Testis (tissue), 3 donors: ENCODE results near the gene CACNB4. TPM values are rescaled to one million over a fixed set of nuclear protein-coding genes. Genes with fewer than 3 reads are reported as not detected.

Source experiments
- DNase-seq: peaks from one replicate; pipeline ENCODE4 v3.0.0-alpha.2; 2019
- H3K27ac ChIP-seq, 2 donors: fragments of 200-600 bp; sonication (generic); one replicate each; pipeline ENCODE4 v1.5.1; 2019
- H3K27me3 ChIP-seq: fragments of 200-600 bp; sonication (generic); one replicate; pipeline ENCODE4 v1.5.1; 2019
- H3K36me3 ChIP-seq: fragments of 200-600 bp; sonication (generic); one replicate; pipeline ENCODE4 v1.5.1; 2017; ENCODE audit warnings: low read depth; ENCODE audit errors: missing control alignments
- H3K4me1 ChIP-seq: fragments of 200-600 bp; sonication (generic); one replicate; pipeline ENCODE4 v1.5.1; 2019
- H3K4me3 ChIP-seq, 2 donors: fragments of 200-600 bp; sonication (generic); one replicate each; pipeline ENCODE4 v1.5.1; 2017 to 2019
- H3K9me3 ChIP-seq: fragments of 200-600 bp; sonication (generic); one replicate; pipeline ENCODE4 v1.5.1; 2017
- CTCF ChIP-seq, 3 experiments: fragments of 450-650 bp in 2 of 3; fragments of 200-600 bp in 1 of 3; sonication (generic) in 1 of 3; IDR thresholded peaks; one replicate each; pipeline ENCODE4 v1.5.1; 2016 to 2019; ENCODE audit warnings: antibody characterized with exemption in 3 of 3, mild to moderate bottlenecking in 2 of 3, moderate library complexity in 1 of 3
- POLR2A ChIP-seq: fragments of 450-650 bp; IDR thresholded peaks from one replicate; pipeline ENCODE4 v1.6.1; 2017; ENCODE audit warnings: antibody characterized with exemption, mild to moderate bottlenecking, moderate library complexity
- WGBS, 2 donors: methylation state at CpG; one replicate each; pipeline ENCODE4 v1.1.5; 2018; 5-methylcytosine and 5-hydroxymethylcytosine counted together
- intact Hi-C: fragments of 100-400 bp; cut with DNase I; formaldehyde crosslinking; loops from one replicate; pipeline ENCODE4 v1.15.1; 2023; ENCODE audit warnings: low total_unique reads
- polyA plus RNA-seq: library from polyadenylated mRNA; stranded (reverse); fragments of 350-450 nt; fragmentation: Illumina TruSeq; extraction: RNeasy Lipid Tissue Mini Kit (QIAGEN cat#74804); gene quantifications from one replicate; pipeline ENCODE4 v1.2.3, GENCODE V29; 2014; ENCODE audit warnings: low read depth, low replicate concordance; ENCODE audit not compliant: insufficient read depth
- total RNA-seq, 2 donors: library from RNA; depleted of rRNA; stranded (reverse); fragments of >200 nt; gene quantifications; one replicate each; pipeline ENCODE4 v1.2.3, GENCODE V29; 2016

The CACNB4 gene
- total and polyA plus RNA-seq, 3 donors from 2014 or later: 7.8 to 83.8 (median 82.2) TPM

GRCh38 chr2:151845884-151846283 lies 253.0 kb downstream of the CACNB4 start:
- no peaks in the 10 kb centered on the region for H3K4me1 ChIP-seq
- 86 to 95% methylated on average over 2 of the region's 2 CpGs for WGBS, 2 donors
- no peak overlapping the region for H3K4me3 ChIP-seq
- no peaks in the 10 kb centered on the region for H3K27me3 ChIP-seq
- no peaks in the 10 kb centered on the region for H3K36me3 ChIP-seq
- no peak for TF ChIP-seq POLR2A
- no peak for TF ChIP-seq CTCF (IDR thresholded peaks at IDR 0.05)
- no peak for DNase-seq
- intact Hi-C loops: no loop called here
- no peaks in the 10 kb centered on the region for H3K9me3 ChIP-seq
- no peak overlapping the region for H3K27ac ChIP-seq

GRCh38 chr2:151845481-151845880 lies 253.4 kb downstream of the CACNB4 start:
- no peaks in the 10 kb centered on the region for H3K9me3 ChIP-seq
- no peaks in the 10 kb centered on the region for H3K4me1 ChIP-seq
- no peaks in the 10 kb centered on the region for H3K27me3 ChIP-seq
- no peak for DNase-seq
- no peak overlapping the region for H3K27ac ChIP-seq
- no peak for TF ChIP-seq POLR2A
- no peak for TF ChIP-seq CTCF (IDR thresholded peaks at IDR 0.05)
- intact Hi-C loops: no loop called here
- H3K36me3 ChIP-seq: no peaks in the 10 kb centered on the region
- H3K4me3 ChIP-seq: no peak overlapping the region
- WGBS, 2 donors: 82 to 95% methylated on average over 4 of the region's 4 CpGs

- H3K4me1 ChIP-seq: no peaks in the 10 kb centered on the region
- DNase-seq: no peak
- no peak overlapping the region for H3K4me3 ChIP-seq
- H3K9me3 ChIP-seq: no peaks in the 10 kb centered on the region
- H3K27me3 ChIP-seq: no peaks in the 10 kb centered on the region
- intact Hi-C loops: no loop called here
- WGBS, 2 donors: 61 to 64% methylated on average over 6 of the region's 6 CpGs
- no peak overlapping the region for H3K27ac ChIP-seq
- TF ChIP-seq POLR2A (no peak), CTCF (IDR thresholded peaks at IDR 0.05) (no peak)
- H3K36me3 ChIP-seq: no peaks in the 10 kb centered on the region
Measured at GRCh38 chr2:151844211-151844896, 254.5 kb downstream of the CACNB4 start.

- intact Hi-C loops: no loop called here
- DNase-seq: no peak
- Histone ChIP-seq H3K9me3 (no peaks in the 10 kb centered on the region), H3K27me3 (no peaks in the 10 kb centered on the region), H3K4me1 (no peaks in the 10 kb centered on the region), H3K27ac (no peak overlapping the region), H3K4me3 (no peak overlapping the region), H3K36me3 (no peaks in the 10 kb centered on the region)
- 56 to 68% methylated on average over 1 of the region's 1 CpG for WGBS, 2 donors
- TF ChIP-seq CTCF (IDR thresholded peaks at IDR 0.05) (no peak), POLR2A (no peak)
Measured at GRCh38 chr2:151843691-151844061, 255.2 kb downstream of the CACNB4 start.
